ENCODE measurements around the gene TRAPPC5. TPM values are rescaled to one million over a fixed set of nuclear protein-coding genes. Genes with fewer than 3 reads are reported as not detected.
"Not testable (repeated sequence)": the region's sequence is repeated elsewhere in the genome, so short reads cannot be mapped to it uniquely, and the experiment has no call there.

The TRAPPC5 gene
- 10 to 100 TPM; 39.8 to 49.0 (median 46.4) TPM for polyA plus RNA-seq (ENCODE audit: insufficient read length in 3 of 3)

DNA sequence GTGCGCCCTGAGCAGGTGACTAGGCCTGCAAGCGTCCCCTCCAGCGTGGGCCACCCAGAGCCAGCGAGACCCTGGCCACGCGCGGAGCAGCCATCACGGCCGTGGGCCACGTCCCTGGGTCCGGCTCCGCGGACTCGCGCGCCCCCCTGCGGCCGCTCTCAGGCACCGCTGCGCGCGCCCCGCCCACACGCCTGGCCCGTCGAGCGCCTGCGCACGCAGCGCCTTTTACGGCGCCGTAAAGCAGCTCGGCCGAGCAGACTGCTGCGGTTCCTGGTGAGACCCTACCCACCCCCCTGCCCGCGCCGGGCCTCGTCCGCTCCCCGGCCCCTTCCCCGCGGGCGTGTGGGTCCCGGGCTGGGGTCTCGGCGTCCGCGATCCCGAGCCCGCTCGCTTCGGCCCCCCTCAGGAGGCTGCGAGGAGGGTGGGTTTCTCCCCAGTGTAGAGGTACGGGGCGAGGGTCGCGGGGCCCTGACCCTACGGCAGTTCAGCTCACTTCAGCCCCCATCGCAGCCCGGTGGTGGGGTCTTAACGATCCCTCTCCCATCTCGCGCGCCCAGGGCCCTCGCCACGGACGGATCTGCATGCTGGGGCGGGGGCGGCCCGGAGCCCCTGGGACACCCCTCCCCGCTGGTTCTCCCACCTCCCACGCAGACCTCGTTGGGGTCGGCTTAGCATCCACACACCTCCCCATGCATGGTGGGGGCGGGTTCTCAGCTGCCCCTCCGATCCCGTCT is at the start of gene TRAPPC5:
TSS of gene TRAPPC5 (plus strand) at position 228 of the 734 bp plus-strand sequence. CDS start 1,421 bp downstream, outside the sequence.
- DNase-seq (ENCODE audit: low read depth in 3 of 3, low spot score in 2 of 3): peak; percentile 50 to 81 (median 70)

DNA sequence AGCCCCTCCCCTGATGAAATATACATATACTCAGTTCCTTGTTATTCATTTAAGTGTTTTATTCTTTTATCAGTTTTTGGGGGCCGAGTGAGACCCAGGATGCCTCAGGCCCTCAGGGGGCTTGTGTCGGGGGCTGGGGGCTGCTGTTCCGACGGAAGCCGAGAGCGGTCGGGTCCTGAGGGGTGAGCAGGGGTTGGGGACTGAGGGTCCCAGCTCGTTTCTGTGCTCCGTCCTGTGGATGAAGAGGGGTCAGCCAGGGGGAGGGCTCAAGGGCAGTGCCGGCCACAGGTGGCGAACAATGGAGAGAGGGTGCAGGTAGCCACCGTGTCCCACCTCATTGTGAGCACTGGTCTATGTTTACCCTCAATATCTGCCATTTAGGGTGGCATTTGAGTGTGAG is 49.1 kb upstream of the TRAPPC5 start:
- no peak for DNase-seq (ENCODE audit: low read depth in 3 of 3, low spot score in 2 of 3)

- DNase-seq (ENCODE audit: low read depth in 3 of 3, low spot score in 2 of 3): no peak
These were observed 48.1 kb upstream of the TRAPPC5 start for GRCh38 chr19:7632340-7633203.

DNA sequence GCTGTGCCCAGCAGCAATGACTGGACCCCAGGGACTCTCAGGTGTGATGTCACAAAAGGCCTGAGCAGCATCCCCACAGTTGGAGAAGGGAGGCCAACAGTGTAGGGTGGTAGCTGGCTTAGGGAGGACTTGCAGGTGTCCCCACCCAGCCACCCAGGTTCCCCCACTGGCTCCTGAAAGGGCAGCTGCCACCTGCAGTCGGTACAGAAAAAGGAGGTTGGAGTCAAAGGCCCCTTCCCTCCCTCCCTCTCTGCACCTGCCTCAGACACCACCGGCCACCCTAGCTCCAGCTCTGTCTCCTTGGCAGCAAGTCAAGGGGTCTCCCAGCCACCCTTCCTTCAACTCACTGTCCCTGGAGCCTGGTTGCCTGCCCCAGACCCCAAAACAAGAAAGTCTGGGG is 46.9 kb upstream of the TRAPPC5 start, which contains the start of gene PCP2:
TSS of gene PCP2 (minus strand) at position 22 of the 400 bp plus-strand sequence. CDS start 262 bp downstream, outside the sequence.
- DNase-seq (ENCODE audit: low read depth in 3 of 3, low spot score in 2 of 3): no peak

- no peak for DNase-seq (ENCODE audit: low read depth in 3 of 3, low spot score in 2 of 3)
These were observed 45.0 kb upstream of the TRAPPC5 start for GRCh38 chr19:7635670-7636069.

DNA sequence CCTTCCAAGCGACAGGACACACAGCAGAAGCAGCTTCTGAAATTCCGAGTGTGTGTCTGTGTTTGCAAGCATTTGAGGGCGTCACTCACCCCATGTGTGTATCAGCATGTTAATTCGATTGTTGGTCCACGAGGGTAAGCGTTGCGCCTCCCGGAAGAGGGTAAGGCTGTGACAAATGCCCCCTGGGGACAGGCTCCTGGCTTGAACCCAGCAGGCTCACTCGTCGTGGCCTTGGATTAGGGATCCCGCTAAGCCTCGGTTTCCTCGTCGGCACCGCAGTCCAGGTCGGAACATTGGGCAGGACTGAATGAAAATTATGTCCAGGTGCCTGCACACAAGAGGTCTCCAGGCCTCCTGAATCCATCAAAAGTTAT is 44.3 kb upstream of the TRAPPC5 start:
- no peak for DNase-seq (ENCODE audit: low read depth in 3 of 3, low spot score in 2 of 3)

- peak in 2 of 3 donors; percentile 32 to 48 for DNase-seq (ENCODE audit: low read depth in 3 of 3, low spot score in 2 of 3)
These were observed 43.8 kb upstream of the TRAPPC5 start, which contains the start of gene STXBP2 for GRCh38 chr19:7636691-7637373. Gene STXBP2, plus strand, starts transcription at chr19:7637110. Its CDS starts 40 bp downstream, at chr19:7637150.

- no peak for DNase-seq (ENCODE audit: low read depth in 3 of 3, low spot score in 2 of 3)
These were observed 43.0 kb upstream of the TRAPPC5 start for GRCh38 chr19:7637374-7638256.

DNA sequence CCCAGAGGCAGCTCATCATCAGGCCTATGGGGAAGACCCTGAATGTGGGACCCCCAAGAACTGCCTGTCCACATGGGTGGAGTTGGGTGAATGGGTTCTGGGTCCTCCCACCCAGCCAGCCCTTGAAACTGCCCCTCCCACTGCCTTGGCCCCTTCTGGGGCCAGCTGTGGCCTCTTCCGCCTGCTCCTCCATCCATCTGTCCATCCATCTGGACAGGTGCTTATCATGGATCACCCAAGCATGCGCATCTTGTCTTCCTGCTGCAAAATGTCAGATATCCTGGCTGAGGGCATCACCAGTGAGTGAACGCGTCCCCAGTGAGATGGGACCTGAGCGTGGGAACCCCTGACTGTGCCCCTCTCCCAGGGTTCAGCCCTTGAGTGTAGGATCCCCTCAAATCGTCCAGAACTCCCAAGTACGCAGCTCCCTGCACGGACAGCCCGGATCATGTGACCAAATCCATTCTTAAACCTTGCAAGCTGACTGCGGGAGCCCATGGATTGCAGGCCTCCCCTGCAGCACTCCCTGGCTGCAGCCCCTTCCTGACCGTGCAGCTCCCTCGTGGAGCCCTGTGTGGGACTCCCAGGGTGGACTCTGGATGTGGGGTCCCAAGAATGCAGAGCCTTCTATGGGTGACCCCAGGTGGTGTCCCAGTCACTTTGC is 41.7 kb upstream of the TRAPPC5 start:
- DNase-seq (ENCODE audit: low read depth in 3 of 3, low spot score in 2 of 3): no peak

GRCh38 chr19:7639863-7640348 is 40.7 kb upstream of the TRAPPC5 start:
- no peak for DNase-seq (ENCODE audit: low read depth in 3 of 3, low spot score in 2 of 3)

DNA sequence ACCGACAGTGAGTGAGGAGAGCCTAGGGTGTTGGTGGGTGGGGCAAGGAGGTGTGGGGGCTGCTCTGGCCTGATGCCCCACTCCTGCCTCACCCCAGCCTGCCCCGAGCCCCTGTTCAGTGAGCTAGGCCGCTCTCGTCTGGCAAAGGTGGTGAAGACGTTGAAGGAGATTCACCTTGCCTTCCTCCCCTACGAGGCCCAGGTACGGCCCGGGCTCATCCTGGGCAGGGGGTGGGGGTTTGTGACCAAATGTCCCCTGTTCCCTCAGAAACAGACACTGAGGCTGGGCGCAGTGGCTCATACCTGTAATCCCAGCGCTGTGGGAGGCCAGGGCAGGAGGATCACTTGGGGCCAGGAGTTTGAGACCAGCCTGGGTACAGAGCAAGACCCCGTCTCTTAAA is 39.8 kb upstream of the TRAPPC5 start:
- DNase-seq (ENCODE audit: low read depth in 3 of 3, low spot score in 2 of 3): no peak

GRCh38 chr19:7641290-7642276 is 39.0 kb upstream of the TRAPPC5 start:
- DNase-seq (ENCODE audit: low read depth in 3 of 3, low spot score in 2 of 3): no peak

DNA sequence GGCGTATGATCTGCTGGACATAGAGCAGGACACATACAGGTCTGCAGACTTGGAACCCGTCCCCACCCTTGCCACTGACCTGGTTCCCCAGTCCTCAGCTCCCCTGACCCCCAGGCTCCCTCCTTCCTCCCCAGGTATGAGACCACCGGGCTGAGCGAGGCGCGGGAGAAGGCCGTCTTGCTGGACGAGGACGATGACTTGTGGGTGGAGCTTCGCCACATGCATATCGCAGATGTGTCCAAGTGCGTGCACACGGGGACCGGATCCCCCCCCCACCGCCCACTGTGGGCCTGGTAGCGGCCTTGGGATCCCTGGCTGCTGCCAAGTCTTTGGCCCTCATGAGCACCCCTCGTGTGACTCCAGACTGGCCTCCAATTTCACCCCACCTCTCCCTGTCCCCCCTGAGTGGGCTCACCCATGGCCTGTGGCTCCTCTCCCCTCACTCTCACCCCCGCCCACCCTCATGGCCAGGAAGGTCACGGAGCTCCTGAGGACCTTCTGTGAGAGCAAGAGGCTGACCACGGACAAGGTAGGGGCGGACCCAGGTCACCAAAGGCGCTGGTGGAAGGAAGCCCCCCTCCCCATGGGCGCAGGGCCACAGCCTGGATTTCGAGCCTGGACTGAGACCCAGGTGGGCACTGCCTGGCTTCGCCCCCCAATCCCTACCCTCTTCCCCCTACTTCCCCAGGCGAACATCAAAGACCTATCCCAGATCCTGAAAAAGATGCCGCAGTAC is 38.2 kb upstream of the TRAPPC5 start:
- no peak for DNase-seq (ENCODE audit: low read depth in 3 of 3, low spot score in 2 of 3)

DNA sequence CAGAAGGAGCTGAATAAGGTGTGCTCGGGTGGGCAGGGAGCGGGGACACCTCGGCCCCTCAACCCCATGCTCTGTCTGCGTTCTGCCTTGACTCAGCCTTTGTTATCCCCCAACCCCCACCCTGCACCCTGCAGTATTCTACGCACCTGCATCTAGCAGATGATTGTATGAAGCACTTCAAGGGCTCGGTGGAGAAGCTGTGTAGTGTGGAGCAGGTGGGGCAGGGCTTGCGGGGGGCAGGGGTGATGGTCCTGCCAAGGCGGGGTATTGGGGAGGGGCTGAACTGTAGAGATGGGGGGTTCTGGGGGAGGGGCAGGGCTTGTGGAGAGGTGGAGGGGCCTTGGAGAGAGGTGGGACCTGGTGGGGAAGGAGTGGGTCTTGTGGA is 37.6 kb upstream of the TRAPPC5 start:
- no peak for DNase-seq (ENCODE audit: low read depth in 3 of 3, low spot score in 2 of 3)

DNA sequence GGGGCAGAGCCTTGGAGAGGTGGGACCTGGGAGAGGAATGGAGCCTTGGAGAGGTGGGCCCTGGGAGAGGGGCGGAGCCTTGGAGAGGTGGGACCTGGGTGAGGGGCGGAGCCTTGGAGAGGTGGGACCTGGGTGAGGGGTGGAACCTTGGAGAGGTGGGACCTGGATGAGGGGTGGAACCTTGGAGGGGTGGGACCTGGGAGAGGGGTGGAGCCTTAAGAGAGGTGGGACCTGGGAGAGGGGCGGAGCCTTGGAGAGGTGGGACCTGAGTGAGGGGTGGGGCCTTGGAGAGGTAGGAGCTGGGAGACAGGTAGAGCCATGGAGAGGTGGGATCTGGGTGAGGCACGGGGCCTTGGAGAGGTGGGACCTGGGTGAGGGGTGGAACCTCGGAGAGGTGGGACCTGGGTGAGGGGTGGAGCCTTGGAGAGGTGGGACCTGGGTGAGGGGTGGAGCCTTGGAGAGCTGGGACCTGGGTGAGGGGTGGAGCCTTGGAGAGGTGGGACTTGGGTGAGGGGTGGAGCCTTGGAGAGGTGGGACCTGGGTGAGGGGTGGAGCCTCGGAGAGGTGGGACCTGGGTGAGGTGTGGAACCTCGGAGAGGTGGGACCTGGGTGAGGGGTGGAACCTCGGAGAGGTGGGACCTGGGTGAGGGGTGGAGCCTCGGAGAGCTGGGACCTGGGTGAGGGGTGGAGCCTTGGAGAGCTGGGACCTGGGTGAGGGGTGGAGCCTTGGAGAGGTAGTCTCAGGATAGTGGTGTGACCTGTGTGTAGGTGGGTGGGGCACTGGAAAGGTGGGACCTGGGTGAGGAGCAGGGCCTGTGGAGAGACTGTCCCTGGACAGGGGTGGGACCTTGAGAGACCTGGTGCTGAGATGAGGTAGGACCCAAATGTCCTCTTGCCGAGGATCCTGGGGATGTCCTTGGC is 36.7 kb upstream of the TRAPPC5 start:
- DNase-seq (ENCODE audit: low read depth in 3 of 3, low spot score in 2 of 3): not testable (repeated sequence)

GRCh38 chr19:7644550-7644877 is 36.1 kb upstream of the TRAPPC5 start:
- no peak for DNase-seq (ENCODE audit: low read depth in 3 of 3, low spot score in 2 of 3)
